Esophagus muscularis mucosa (tissue), 3 donors: ENCODE results near the gene PCDHA4.

Source experiments
- POLR2AphosphoS5 ChIP-seq, 2 donors: sonication (generic); formaldehyde crosslinking; IDR thresholded peaks; one replicate each; pipeline ENCODE4 v1.6.1; 2017; ENCODE audit warnings: antibody characterized with exemption in 2 of 2
- TF ChIP-seq, protein P1 (sequence below), 3 experiments: fragments of 200-600 bp in 2 of 3; fragments of 450-650 bp in 1 of 3; sonication (generic) in 2 of 3; IDR thresholded peaks; one replicate each; pipeline ENCODE4 v1.5.1; 2017 to 2019; ENCODE audit warnings: antibody characterized with exemption in 3 of 3, mild to moderate bottlenecking in 2 of 3, moderate library complexity in 1 of 3

DNA sequence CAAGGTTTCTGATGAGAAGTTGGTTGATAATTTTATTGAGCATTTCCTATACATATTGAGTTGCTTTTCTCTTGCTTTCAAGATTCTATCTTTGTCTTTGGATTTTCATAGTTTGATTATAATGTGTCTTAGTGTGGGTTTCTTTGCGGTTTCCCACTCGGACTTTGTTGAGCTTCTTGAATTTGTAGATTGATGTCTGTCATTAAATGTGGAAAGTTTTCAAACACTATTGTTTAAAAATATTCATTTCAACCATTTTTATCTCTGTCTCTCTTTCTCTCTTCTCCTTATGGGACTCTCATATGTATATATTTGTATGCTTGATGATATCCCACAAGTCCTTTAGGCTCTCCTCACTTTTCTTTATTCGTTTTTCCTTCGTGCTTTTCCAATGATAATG lies 39.4 kb upstream of the PCDHA4 start:
- TF ChIP-seq POLR2AphosphoS5 (IDR thresholded peaks at IDR 0.05): no peak
- TF ChIP-seq, protein P1, sequence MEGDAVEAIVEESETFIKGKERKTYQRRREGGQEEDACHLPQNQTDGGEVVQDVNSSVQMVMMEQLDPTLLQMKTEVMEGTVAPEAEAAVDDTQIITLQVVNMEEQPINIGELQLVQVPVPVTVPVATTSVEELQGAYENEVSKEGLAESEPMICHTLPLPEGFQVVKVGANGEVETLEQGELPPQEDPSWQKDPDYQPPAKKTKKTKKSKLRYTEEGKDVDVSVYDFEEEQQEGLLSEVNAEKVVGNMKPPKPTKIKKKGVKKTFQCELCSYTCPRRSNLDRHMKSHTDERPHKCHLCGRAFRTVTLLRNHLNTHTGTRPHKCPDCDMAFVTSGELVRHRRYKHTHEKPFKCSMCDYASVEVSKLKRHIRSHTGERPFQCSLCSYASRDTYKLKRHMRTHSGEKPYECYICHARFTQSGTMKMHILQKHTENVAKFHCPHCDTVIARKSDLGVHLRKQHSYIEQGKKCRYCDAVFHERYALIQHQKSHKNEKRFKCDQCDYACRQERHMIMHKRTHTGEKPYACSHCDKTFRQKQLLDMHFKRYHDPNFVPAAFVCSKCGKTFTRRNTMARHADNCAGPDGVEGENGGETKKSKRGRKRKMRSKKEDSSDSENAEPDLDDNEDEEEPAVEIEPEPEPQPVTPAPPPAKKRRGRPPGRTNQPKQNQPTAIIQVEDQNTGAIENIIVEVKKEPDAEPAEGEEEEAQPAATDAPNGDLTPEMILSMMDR (IDR thresholded peaks at IDR 0.05): no peak
